ENCODE results near the gene APOBEC3A.
"Not testable (repeated sequence)": the region's sequence is repeated elsewhere in the genome, so short reads cannot be mapped to it uniquely, and the experiment has no call there.

APOBEC3A gene

DNA sequence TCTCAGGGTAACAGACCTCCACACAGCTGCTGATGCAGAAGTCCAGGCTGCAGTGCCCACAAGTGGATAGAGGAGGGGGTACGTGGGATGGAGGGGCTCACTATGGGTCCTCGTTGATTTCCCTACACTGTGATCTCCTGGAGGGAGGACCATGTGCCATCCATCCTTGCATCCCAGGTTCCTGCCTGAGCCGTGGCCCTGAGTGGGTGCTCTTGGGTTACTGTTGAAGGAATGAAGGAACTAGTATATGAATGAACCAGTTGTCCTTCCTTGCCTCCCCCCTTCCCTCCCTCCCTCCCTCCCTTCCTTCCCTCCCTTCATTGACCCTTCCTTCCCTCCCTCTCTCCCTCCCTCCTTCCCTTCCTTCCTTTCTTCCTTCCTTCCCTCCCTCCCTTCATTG, 40.1 kb downstream of the APOBEC3A start:
- H3K4me1 ChIP-seq (ENCODE audit: insufficient read depth, poor library complexity, severe bottlenecking): no peaks in the 10 kb centered on the region
- H3K9me3 ChIP-seq (ENCODE audit: severe bottlenecking): no peaks in the 10 kb centered on the region
- no peak for DNase-seq (ENCODE audit: low spot score)
- no peak for ATAC-seq (ENCODE audit: low read depth)
- H3K27me3 ChIP-seq (ENCODE audit: insufficient read depth, poor library complexity, severe bottlenecking): no peaks in the 10 kb centered on the region
- TF ChIP-seq, protein P1, sequence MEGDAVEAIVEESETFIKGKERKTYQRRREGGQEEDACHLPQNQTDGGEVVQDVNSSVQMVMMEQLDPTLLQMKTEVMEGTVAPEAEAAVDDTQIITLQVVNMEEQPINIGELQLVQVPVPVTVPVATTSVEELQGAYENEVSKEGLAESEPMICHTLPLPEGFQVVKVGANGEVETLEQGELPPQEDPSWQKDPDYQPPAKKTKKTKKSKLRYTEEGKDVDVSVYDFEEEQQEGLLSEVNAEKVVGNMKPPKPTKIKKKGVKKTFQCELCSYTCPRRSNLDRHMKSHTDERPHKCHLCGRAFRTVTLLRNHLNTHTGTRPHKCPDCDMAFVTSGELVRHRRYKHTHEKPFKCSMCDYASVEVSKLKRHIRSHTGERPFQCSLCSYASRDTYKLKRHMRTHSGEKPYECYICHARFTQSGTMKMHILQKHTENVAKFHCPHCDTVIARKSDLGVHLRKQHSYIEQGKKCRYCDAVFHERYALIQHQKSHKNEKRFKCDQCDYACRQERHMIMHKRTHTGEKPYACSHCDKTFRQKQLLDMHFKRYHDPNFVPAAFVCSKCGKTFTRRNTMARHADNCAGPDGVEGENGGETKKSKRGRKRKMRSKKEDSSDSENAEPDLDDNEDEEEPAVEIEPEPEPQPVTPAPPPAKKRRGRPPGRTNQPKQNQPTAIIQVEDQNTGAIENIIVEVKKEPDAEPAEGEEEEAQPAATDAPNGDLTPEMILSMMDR (IDR thresholded peaks at IDR 0.05; ENCODE audit: poor library complexity, severe bottlenecking): no peak
- H3K4me3 ChIP-seq (ENCODE audit: severe bottlenecking): no peak overlapping the region
- H3K27ac ChIP-seq (ENCODE audit: poor library complexity, severe bottlenecking): no peak overlapping the region
- no peaks in the 10 kb centered on the region for H3K36me3 ChIP-seq (ENCODE audit: low read depth)

DNA sequence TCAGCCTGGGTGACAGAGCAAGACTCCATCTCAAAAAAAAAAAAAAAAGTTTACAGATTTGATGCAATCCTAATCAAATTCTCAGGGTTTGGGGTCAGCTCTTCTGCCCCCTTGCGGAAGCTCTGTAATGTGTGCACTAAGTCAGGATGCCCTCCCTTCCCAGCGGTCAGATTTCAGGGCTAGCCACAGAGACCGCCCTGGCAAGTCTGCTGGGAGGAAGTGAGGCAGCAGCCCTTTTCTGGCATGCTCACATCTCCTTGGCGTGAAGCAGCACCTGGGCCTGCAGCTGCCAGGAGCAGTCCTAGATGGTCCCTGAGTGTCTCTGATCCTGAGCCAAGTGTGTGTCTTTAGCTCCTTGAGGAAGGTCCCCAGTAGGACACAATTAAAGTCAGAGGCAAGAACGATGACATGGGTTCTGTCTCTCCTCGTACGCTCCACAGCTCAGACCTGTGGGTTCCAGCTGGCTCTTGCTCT, 45.8 kb downstream of the APOBEC3A start:
- H3K27me3 ChIP-seq (ENCODE audit: insufficient read depth, poor library complexity, severe bottlenecking): no peaks in the 10 kb centered on the region
- no peaks in the 10 kb centered on the region for H3K36me3 ChIP-seq (ENCODE audit: low read depth)
- no peak overlapping the region for H3K4me3 ChIP-seq (ENCODE audit: severe bottlenecking)
- TF ChIP-seq, protein P1 (IDR thresholded peaks at IDR 0.05; ENCODE audit: poor library complexity, severe bottlenecking): peak; percentile 86
- DNase-seq (ENCODE audit: low spot score) (peak; percentile 80), ATAC-seq (ENCODE audit: low read depth) (peak; percentile 100)
- no peaks in the 10 kb centered on the region for H3K9me3 ChIP-seq (ENCODE audit: severe bottlenecking)
- no peak overlapping the region for H3K27ac ChIP-seq (ENCODE audit: poor library complexity, severe bottlenecking)
- H3K4me1 ChIP-seq (ENCODE audit: insufficient read depth, poor library complexity, severe bottlenecking): no peaks in the 10 kb centered on the region

GRCh38 chr22:39007177-39007576, 49.8 kb downstream of the APOBEC3A start:
- ATAC-seq (ENCODE audit: low read depth): no peak
- H3K4me3 ChIP-seq (ENCODE audit: severe bottlenecking): no peak overlapping the region
- no peaks in the 10 kb centered on the region for H3K9me3 ChIP-seq (ENCODE audit: severe bottlenecking)
- no peak for DNase-seq (ENCODE audit: low spot score)
- TF ChIP-seq, protein P1 (IDR thresholded peaks at IDR 0.05; ENCODE audit: poor library complexity, severe bottlenecking): no peak
- no peaks in the 10 kb centered on the region for H3K27me3 ChIP-seq (ENCODE audit: insufficient read depth, poor library complexity, severe bottlenecking)
- no peaks in the 10 kb centered on the region for H3K4me1 ChIP-seq (ENCODE audit: insufficient read depth, poor library complexity, severe bottlenecking)
- H3K27ac ChIP-seq (ENCODE audit: poor library complexity, severe bottlenecking): no peak overlapping the region
- H3K36me3 ChIP-seq (ENCODE audit: low read depth): no peaks in the 10 kb centered on the region

- DNase-seq (ENCODE audit: low spot score); H3K9me3 ChIP-seq (ENCODE audit: severe bottlenecking); H3K36me3 ChIP-seq (ENCODE audit: low read depth); H3K4me3 ChIP-seq (ENCODE audit: severe bottlenecking); H3K4me1 ChIP-seq (ENCODE audit: insufficient read depth, poor library complexity, severe bottlenecking); H3K27me3 ChIP-seq (ENCODE audit: insufficient read depth, poor library complexity, severe bottlenecking); H3K27ac ChIP-seq (ENCODE audit: poor library complexity, severe bottlenecking); ATAC-seq (ENCODE audit: low read depth): not testable (repeated sequence)
Measured at GRCh38 chr22:39008271-39008850, 51.0 kb downstream of the APOBEC3A start.

DNA sequence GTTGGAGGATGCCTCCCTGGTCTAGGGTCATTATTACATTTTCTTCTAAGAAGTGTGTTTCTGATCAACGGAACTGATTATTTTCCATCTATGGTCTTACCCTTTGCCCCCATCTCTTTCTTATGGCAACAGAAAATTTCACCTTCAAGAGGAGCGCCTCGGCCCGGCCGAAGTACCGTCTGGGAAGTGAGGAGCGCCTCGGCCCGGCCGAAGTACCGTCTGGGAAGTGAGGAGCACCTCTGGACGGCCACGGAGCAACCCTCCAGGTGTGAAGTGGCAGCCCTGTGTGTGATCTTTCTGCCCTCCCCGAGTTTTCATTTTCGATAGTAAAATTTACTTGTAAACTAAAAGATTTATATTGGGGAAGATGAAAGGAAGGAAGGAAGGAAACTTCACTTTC, 53.5 kb downstream of the APOBEC3A start:
- Histone ChIP-seq H3K4me1 (ENCODE audit: insufficient read depth, poor library complexity, severe bottlenecking) (no peaks in the 10 kb centered on the region), H3K36me3 (ENCODE audit: low read depth) (0 out of 2 replicates have a peak, but pooled peaks cover 5% of the 10 kb centered on the region), H3K4me3 (ENCODE audit: severe bottlenecking) (no peak overlapping the region), H3K27me3 (ENCODE audit: insufficient read depth, poor library complexity, severe bottlenecking) (no peaks in the 10 kb centered on the region), H3K27ac (ENCODE audit: poor library complexity, severe bottlenecking) (no peak overlapping the region), H3K9me3 (ENCODE audit: severe bottlenecking) (no peaks in the 10 kb centered on the region)
- no peak for ATAC-seq (ENCODE audit: low read depth)
- no peak for DNase-seq (ENCODE audit: low spot score)
- TF ChIP-seq, protein P1 (IDR thresholded peaks at IDR 0.05; ENCODE audit: poor library complexity, severe bottlenecking): no peak

All from RWPE2 (cell line).